Fibroblast of skin of left quadriceps (primary cell): ENCODE measurements around the gene LCN1.
A peak's percentile ranks its signal among the peaks of the same experiment; 100 is the strongest.

Source experiments
- DNase-seq, 2 experiments: peaks; one replicate each; pipeline ENCODE4 v3.0.0-alpha.2; 2013; ENCODE audit warnings: low read depth in 2 of 2

Gene LCN1

DNA sequence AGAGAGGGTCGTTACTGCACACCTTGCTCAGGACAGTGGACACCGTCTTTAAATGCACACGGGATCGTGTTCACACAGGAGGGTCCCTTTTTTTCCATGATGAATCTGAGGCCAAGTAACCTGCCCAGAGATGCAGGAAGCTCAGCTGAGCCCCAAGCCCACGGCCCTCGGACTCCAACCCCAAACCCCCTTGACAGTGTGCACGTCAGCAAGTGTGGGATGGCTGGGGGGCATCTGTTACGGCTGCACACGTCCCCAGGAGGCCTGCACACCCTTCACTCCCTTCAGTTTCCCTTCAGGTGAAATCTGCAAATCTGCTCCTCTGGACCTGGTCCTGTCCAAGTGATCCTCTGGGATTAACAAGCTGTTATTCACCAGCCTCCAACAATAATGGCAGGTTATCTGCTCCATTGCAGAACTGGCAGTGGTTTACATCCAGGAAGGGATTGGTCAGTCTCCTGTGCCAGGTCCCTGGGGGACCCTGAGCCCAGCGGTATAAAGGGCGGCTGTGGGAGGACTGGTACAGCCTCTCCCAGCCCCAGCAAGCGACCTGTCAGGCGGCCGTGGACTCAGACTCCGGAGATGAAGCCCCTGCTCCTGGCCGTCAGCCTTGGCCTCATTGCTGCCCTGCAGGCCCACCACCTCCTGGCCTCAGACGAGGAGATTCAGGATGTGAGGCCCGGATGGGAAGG, at the start of gene LCN1:
Gene LCN1, plus strand, starts transcription at position 525 of the 692 bp plus-strand sequence. Its CDS starts 58 bp downstream, at position 583.
- no peak for DNase-seq

DNA sequence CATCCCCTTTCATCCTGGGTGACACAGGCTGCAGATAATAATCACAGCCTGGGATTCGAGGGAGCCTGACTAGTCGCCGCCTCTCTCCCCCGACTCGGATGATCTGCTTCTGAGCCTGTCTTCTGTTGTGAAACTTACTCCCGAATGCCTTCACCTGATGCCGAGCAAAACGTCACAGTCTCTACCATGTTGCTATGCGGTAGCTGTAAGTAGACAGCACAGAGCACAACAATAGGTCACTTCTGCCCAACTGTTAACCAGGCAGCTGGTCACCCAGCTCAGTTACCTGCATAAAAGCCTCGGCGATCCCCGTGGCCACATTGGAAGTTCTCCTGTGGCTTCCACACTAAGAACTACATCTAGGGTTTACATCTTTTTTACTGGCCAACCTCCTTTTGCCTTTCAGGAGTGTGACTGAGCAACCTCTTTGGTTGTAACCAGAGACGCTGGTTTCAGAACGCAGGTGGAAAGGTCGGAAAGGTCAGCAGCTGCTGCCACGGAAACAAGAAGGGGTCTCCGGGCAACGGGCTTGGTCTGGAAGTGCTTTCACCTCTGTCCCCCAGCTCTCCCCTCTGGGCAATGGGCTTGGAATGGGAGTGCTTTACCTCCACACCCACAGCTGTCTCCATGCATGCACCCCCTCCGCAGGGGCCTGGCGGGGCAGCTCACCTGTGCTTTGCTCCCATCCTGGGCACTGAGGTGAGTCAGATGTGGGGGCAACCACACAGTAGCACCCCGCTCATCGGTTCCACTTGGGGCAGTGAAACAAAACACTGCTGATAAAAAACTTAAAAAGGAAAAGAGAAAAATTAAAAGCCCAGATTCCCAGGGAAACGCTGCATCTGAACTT, 49.2 kb upstream of the LCN1 start:
- DNase-seq = no peak

DNA sequence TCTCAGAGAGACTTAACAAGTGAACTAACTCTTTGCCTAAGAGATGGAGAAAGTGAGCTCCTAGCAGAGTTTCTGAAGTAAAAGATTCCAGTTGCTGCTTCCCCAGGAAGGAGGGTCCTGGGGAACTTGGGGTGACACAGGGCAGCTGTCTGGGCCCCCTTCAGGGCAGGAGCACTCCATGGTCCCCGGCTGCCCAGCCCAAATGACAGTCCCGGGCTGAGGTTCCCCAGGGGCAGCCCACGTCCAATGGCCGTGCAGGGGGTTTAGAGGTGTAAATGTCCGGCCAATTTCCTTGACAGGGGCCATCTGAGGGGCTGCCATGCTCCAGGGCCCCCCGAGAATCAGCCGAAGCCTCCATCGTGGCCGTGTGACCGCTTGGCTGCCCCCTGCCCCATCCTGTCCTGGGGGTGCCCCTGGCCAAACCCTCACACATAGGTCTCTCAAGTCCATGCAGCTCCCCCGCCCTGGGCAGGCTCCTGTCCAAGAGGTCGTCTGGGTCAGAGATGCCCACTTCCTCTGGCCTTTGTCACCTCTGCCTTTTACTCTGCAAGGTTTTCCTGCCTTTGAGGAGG, 47.2 kb upstream of the LCN1 start:
- no peak for DNase-seq

DNA sequence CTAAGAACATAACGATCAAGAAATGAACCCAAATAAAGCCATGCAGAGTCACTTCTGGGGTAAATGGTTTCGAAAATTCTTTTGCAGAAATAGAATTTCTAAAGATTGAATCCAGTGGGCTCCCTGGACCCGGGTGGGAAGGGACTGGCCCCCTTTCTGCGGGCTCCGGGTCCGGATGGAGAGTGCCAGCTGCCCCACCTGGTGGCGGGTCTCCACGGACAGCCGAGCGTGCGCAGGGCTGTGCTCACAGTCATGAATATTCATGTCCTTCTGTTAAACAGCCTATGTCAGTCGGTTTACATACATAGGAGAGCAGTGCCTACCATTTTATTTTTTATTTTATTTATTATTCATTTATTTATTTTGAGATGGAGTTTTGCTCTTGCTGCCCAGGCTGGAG, 46.3 kb upstream of the LCN1 start:
- no peak for DNase-seq

DNA sequence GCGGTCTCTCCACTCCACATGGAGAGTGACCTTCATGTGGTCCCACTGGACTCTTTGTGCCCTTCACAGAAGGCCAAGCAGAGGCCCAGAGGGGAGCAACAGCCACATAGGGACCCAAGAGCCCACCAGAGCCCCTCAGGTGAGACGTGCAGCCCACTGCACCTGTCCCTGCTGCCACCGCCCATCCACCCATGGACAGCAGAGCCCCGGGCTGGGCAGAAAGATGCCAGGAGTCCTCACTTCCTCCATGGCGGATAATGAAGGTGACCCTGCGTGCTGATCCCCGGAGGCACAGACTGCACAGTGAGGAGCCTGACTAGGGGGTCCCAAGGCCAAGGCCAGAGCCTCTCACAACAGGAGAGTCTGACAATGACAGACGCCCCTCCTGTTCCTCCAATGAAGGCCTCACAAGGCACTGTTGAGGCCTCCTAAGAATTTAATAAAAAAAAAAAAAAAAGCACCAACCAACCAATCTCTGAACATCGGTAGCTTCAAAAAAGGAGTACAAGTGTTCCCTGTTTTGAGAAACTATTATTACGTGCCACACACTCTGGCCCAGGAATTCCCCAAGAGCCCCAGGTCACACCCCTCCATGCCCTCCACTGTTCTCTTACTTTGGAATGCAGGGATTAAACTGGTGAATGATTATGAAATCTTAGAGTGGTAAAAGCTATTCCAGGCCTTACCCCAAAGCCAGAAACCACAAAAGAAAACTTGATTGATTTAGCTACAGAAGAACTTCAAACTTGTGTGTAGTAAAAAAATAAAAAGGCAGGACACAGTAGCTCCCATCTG, 44.5 kb upstream of the LCN1 start:
- peak in 1 of 2 experiments; percentile 4 for DNase-seq

DNA sequence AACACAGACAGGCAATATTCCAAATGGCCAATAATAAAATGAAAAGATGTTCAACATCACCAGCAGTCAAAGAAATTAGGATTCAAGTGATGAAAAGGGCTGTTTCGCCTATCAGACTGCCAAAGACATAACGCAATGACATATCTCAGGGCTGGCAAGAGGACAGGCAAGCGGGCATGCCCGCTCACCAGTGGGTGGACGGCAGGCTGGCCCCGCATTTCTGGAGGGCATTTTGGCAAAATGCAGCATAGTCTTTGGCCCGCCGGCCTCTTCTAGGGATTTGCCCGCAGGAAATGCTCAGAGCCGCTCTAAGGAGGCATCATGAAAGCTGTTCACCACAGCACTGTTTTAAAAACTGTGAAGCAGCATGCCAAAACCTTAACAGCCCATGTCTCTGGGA, 43.0 kb upstream of the LCN1 start:
- no peak for DNase-seq

DNA sequence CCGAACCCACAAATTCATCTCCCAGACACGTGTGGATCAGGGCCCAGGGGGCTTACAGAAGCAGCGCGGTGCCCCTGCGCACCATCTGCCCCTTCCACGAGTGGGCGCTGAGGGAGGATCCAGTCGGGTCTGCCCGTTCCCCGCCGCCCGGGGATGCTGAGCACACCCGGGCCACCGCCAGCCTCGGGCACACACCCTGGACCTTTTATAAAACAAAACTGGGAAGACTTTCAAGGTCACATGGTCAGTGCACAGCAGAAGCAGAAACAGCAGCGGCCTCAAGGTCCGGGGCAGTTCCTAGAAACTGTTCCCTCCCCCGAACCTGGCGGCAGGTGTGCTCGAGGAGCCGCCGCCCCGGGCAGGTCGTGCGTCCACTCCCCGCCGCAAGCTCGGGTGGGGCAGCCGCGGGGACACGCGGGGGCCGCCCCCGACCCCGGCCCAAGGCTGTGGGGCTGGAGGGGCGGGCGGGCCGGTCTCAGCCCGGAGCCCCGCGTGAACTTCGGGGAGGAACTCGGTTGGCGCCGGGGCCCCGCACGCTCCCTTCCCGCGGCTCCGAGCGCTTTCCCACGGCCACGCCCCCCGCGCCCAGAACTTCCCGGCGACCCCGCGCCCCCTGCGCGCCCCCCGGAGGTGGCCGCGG, 42.3 kb upstream of the LCN1 start:
- DNase-seq = no peak

DNA sequence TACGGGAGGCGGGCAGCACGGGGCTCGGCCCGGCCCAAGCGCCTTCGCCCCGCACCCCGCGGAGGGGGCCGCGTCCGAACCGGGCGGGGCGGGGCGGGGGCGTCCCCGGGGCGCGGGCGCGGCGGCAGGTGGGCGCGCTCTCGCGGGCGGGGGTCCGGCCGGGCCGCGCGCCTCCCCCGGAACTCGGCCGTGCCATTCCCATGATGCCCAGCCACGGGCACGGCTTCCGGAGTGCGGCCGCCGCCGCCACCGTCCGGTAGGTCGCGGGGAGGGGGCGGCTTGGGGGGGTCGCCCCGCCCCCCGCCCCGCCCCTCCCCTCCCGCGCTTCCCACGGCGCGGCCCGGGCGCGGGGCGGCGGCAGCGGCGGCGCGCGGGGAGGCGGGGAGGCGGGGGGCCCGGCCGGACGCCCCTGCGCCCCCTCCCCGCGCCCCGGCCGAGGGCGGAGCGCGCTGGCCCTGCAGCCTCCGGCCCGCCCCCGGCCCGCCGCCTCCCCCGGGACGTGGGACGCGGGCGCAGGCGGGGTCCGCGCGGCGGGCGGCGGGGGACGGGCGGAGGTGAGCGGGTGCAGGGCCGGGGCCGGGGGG, 41.7 kb upstream of the LCN1 start, which contains the start of gene PPP1R26:
Gene PPP1R26, plus strand, starts transcription at position 314 of the 584 bp plus-strand sequence. CDS start 4,729 bp downstream, outside the sequence.
- DNase-seq = no peak

DNA sequence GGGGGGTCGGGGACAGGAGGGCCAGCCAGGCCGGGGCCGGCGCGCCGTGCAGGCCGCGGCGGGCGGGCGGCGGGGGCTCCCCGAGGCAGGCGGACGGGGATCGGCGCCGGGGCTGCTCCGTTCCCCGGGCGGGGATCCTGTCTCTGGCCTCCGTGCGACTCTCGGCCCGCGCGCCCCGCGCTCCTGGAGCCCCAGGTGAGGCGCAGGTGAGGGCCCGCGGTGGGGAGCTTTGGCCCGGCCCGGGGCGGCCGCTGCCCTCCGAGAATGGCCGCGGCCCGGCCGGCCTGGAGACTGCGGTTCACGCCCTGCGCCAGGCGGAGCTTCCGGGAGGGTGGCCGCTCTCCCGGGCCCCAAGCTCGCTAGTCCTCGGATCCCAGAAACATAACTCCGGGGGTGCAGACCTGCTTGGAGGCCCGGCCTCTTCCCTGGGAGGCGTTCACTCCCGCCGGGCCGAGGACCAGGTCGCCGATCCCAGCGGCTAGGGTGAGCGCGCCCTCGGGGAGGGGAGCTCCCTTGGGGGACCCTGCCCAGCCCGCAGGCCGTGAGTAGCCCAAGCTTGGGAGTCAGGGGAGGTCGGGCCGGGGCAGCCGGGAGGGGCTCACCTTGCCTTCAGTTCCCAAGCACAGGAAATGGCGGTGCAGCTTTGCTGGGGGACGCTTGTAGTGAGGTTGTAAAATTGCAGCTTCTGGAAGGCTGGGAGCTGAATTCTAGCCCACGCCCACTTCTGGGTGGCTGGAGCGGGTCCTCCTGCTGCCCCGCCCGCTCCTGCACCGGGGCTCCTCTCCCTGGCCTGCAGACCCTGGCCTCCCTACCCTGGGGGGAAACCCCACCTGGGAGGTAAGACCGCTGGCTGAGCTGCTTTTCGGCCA, 40.9 kb upstream of the LCN1 start:
- no peak for DNase-seq

DNA sequence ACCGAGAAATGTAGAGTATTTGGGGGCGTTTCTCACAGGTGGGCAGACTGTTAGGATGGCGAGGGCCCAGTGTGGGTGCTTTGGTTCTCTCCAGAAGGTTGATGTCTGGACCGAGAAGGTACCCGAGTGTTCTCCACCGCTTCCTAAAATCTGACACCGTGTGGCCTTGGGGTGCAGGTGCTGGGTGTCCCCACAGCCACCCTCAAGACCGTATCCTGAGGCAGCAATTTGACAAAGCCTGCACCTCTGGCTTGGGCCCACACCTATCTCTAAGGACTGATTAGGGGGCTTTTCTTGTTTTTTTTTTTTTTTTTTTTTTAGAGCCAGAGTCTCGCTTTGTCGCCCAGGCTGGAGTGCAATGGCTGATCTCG, 40.3 kb upstream of the LCN1 start:
- no peak for DNase-seq

DNA sequence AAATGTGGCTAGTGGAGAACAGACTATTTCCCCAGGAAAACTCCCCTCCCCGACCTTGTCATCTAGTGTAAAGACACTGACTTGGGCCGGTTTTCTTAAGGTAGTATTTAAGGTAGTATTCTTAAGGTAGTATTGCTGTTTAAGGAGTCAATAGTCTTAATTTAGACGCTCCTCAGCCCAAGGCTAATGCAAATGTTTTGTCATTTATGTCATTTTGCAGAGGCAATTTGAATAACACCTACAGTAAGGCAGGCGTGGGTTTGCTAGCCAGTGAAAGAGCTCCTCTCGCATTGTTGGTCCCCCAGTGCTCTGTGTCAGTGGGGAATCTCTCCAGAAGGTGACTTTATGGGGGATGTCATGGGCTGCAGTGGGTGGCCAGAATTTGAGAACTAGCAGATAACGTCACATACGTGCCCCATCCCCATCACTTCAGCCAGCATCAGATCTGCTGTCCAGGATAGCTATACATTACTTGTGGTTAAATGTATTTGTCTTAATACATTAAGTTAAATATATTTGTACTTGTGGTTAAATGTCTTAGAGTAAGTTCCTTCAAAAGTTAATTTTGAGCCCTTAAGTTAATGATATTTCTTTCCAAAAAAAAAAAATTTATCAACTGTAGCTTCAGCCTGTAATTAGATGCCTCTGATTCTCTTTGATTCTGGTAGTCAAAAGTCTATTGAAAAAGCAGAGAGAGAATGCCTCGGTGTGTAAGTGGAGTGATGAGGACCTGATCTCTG, 39.1 kb upstream of the LCN1 start:
- no peak for DNase-seq

DNA sequence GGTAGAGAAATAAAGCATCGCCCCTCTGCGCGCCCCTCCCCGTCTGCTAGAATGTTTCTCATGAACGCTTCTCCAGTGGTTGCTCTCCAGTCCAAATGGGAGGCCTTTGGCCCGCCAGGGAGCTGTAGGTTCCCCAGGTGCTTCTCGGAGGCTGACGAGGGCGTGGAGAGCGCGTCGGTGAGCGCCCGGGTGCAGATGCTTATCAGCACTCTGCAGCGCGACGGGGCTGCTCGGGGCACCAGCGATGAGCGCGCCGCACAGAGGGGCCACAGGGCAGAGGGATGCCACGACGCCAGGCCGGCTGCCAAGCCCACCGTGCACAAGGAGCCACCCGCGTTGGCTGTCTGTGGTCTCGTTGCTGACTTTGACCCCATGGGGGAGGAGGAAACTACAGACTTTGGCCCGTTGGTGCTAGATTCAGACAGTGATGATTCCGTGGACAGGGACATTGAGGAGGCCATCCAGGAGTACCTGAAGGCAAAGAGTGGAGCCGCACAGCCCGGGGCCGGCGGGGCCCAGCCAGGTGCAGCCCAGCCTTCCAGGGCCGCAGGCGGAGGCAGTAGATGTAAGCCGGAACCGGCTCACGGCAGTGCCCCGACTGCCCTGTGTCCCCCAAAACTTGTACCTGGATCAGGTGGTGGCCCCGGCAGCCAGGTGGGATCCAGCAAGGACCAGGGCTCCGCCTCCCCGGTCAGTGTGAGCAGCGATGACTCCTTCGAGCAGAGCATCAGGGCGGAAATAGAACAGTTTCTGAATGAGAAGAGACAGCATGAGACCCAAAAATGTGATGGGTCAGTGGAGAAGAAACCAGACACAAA, 36.6 kb upstream of the LCN1 start:
- no peak for DNase-seq

DNA sequence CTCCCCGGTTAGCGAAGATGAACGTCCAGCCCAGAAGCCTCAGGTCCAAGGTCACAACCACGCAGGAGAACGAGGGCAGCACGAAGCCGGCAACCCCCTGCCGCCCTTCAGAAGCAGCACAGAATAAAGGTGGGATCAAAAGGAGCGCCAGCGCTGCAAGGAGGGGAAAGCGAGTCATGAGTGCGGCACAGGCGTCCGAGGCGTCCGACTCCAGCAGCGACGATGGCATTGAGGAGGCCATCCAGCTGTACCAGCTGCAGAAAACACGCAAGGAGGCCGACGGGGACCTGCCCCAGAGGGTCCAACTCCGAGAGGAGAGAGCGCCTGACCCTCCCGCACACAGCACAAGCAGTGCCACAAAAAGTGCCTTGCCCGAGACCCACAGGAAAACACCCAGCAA, 35.9 kb upstream of the LCN1 start:
- DNase-seq = no peak

DNA sequence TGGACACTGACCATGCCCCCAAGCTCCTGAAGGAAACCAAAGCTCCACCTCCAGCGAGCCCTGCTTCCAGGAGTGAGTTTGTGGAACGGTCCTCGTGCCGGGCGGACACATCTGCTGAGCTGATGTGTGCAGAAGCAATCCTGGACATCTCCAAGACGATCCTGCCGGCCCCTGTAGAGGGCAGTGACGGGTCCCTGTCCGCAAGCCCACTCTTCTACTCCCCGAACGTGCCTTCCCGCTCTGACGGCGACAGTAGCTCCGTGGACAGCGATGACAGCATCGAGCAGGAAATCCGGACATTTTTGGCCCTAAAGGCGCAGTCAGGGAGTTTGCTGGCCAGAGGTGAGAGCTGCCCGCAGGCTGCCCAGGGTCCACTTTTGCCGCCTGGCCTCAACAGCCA, 35.4 kb upstream of the LCN1 start:
- no peak for DNase-seq

DNA sequence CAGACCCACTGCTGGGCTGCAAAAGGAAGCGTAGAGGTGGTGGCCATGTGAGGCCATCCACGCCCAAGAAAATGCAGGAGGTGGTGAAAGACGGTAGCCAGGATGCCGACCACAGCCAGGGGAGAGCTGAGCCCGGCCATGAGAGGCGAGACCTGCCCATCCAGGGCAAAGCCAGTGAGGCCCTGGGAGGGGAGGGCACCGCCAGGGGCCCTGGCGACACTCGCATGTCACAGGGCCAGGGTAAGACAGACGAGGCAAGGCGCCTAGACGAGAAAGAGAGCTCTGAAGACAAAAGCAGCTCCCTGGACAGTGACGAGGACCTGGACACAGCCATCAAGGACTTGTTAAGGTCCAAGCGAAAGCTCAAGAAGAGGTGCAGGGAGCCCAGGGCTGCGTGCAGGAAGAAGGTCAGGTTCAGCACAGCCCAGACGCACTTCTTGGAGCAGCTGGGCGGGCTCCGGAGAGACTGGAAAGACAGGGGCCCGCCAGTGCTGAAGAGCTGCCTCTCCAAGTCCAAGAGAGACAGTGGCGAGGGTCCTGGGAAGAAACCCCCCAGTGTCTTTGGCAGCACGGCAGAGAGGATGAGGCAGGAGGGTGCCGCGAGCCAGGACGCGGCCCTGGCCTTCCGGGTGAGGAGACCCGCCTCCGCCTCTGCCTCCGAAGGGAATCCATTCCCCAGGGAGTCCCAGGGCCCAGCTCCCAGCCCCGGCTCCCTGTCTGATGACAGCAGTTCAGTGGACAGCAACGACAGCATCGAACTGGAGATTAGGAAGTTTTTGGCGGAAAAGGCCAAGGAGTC, 34.8 kb upstream of the LCN1 start:
- DNase-seq = no peak

DNA sequence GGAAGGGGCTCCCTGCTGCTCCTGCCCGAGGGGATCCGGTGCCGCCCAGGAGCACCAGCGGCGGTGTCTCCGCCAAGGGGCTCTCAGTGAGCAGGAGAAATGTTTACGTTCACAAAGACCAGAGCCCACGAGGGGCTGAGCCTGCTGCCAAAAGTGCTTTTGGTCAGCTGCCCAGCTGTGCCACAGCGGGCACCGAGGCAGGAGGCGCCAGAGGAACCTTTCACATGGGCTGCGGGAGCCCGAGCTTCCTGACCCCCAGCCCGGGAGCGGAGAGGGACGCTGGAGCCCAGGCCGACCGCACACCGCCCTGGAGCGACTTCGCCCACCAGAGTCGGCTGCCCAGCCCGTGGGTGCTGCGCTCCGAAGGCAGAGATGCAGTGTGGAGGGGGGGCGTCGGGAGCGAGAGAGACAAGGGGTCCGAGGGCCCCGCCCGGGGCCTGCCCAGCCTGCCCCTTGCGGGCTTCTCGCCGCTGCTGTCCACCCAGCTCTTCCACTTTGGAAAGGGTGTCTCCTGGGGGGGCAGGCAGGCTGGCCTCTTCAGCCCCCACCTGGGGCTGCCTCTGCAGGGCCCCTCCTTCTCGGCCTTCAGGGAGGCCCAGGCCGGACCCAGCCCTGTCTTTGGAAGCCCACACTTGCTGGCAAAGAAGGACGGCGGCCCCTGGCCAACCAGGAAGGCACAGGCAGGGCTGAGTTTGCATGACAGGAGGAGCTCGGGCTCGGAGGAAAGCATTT, 33.8 kb upstream of the LCN1 start:
- no peak for DNase-seq

DNA sequence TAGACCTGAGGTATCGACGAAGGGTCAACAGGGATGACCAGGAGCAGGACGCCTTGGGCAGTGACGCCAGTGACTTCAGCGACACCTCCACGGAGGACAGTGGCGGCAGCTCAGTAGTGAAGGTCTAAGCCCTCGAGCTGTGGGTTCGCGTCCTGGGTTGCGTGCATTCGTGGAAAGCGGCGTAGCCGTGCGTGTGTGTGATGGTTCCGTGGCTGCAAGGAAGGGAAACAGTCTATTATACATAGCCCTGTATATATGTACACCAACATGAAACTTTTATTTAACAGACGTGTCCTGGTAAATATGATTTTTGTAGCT, 33.3 kb upstream of the LCN1 start:
- no peak for DNase-seq
